AG09319 (cell line): Measurements from ENCODE around the gene RANBP6.
A peak's percentile ranks its signal among the peaks of the same experiment; 100 is the strongest.

Experiments
- DNase-seq: peaks from one replicate; pipeline ENCODE4 v3.0.0-alpha.2; 2010; ENCODE audit warnings: low read depth; ENCODE audit errors: extremely low read depth
- CTCF ChIP-seq: IDR thresholded peaks from 2 replicates; pipeline ENCODE4 v1.5.1; 2011; ENCODE audit warnings: low read depth, mild to moderate bottlenecking, inconsistent platforms, low read length, moderate library complexity

The RANBP6 gene

GRCh38 chr9:6006749-6007057 is 8.7 kb downstream of the RANBP6 start:
- no peak for TF ChIP-seq CTCF
- peak; percentile 52 for DNase-seq

DNA sequence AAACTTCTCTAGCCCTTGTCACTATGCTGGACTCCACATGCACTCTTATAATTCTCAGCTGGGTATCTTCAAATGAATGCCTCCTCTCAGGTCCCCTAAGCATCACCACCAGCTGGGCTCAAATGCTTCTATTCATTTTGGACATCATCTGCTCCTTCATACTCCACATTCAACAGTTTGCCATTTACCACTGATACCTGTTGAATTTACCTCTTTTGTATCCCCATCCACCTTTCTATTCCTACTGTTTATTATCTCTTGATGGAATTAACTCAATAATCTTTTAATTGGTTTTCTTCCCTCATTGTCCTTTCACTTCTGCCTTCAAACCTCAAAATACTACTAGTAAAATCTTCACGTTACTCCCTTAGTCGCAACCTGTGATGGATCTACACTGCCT is 14.5 kb downstream of the RANBP6 start:
- no peak for DNase-seq

GRCh38 chr9:5999443-6000101 is 15.9 kb downstream of the RANBP6 start:
- no peak for TF ChIP-seq CTCF
- no peak for DNase-seq

More for the DNA sequence above, 14.5 kb downstream of the RANBP6 start:
- no peak for TF ChIP-seq CTCF

- no peak for TF ChIP-seq CTCF
- DNase-seq, result no peak
These were observed 20.9 kb downstream of the RANBP6 start for GRCh38 chr9:5994493-5994892.

DNA sequence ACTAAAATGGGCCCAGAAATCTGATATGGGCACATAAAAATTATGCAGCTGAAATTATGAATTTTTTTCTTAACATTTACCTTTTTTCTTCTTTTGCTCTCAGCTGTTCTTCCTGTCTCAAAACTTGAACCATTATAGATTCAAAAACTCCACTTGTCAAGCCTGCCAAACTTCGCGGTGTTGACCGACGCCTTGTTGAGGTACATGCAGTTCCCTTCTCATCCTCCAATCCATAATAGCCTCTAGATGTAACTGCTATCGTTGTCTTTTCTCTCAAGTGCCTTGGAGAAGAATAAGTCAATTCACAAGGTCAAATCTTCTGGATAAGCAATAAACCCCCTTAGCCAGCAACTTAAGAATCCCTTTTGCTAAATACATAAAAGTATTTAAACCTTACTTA is 27.2 kb downstream of the RANBP6 start:
- no peak for TF ChIP-seq CTCF
- no peak for DNase-seq

DNA sequence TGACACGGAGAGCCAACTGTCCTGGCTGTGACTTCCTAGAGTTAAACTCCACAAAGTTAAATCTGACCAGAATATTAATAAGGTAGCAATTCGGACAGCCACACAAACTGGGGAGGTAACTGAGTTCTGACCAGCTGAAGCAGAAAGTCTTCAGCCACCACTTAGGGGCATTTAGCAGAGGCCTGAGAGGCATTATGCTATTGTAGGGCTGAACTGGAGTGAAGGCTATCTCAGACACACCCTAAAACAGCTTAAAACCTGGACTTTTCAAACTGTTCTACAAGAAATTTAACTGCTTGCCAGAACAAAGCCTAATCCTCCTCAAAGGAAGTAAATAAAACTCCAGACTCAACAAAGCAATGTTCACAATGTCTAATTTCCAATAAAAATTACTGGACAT is 32.4 kb downstream of the RANBP6 start:
- TF ChIP-seq CTCF, result no peak
- DNase-seq, result no peak

- no peak for DNase-seq
- no peak for TF ChIP-seq CTCF
These were observed 33.1 kb downstream of the RANBP6 start for GRCh38 chr9:5982317-5982716.
